Measurements from ENCODE around the gene BRCA2.

DNA sequence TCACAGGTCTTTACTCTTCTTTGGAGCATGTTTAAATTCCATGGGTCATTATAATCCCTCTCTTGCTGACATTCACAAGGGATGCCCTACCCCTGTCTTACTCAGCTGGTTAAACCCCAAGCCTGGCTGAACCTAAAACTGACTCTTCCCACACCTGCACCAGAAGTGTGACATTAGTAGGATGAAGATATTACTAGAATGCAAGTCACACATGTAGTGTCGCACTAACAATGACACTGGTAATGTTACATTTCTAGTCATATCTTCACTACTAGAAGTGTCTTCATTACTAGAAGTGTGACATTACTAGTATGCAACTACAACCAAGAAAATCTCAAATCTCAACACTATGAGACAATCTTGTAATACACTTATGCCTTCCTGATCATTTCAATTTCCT lies 14.4 kb upstream of the BRCA2 start:
- no peak for TF ChIP-seq POLR2A (IDR thresholded peaks at IDR 0.05)
- TF ChIP-seq, protein P1, sequence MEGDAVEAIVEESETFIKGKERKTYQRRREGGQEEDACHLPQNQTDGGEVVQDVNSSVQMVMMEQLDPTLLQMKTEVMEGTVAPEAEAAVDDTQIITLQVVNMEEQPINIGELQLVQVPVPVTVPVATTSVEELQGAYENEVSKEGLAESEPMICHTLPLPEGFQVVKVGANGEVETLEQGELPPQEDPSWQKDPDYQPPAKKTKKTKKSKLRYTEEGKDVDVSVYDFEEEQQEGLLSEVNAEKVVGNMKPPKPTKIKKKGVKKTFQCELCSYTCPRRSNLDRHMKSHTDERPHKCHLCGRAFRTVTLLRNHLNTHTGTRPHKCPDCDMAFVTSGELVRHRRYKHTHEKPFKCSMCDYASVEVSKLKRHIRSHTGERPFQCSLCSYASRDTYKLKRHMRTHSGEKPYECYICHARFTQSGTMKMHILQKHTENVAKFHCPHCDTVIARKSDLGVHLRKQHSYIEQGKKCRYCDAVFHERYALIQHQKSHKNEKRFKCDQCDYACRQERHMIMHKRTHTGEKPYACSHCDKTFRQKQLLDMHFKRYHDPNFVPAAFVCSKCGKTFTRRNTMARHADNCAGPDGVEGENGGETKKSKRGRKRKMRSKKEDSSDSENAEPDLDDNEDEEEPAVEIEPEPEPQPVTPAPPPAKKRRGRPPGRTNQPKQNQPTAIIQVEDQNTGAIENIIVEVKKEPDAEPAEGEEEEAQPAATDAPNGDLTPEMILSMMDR (IDR thresholded peaks at IDR 0.05): no peak

Measured in esophagus squamous epithelium (tissue), 4 donors.